HUDEP-2 (cell line): Measurements from ENCODE around the gene TCHP.
"Not testable (repeated sequence)": the region's sequence is repeated elsewhere in the genome, so short reads cannot be mapped to it uniquely, and the experiment has no call there.

ENCODE experiments used
- DNase-seq, 76 experiments: peaks; one replicate each; lab custom pipeline; 2025; ENCODE audit not compliant: unreplicated experiment in 76 of 76; lab: John Stamatoyannopoulos, UW

The TCHP gene

GRCh38 chr12:109905301-109905700 is 5.2 kb downstream of the TCHP start:
- no peak for DNase-seq

GRCh38 chr12:109910254-109910968 is 10.3 kb downstream of the TCHP start:
- DNase-seq, result no peak

DNA sequence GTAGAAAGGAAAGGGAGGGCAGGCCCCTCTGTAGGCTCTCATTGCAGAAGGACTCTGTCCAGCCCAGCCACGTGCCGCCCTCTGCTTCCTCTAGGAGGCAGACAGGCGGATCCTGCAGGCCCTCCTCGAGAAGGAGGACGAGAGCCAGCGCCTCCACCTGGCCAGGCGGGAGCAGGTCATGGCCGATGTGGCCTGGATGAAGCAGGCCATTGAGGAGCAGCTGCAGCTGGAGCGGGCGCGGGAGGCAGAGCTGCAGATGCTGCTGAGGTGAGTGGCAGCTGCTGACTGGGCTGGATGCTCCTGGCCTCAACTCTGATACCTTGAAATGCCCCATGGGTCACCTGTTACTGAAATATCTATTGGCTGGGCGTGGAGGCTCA is 10.9 kb downstream of the TCHP start:
- peak in 52 of 76 experiments; percentile 3 to 69 (median 29) for DNase-seq

DNA sequence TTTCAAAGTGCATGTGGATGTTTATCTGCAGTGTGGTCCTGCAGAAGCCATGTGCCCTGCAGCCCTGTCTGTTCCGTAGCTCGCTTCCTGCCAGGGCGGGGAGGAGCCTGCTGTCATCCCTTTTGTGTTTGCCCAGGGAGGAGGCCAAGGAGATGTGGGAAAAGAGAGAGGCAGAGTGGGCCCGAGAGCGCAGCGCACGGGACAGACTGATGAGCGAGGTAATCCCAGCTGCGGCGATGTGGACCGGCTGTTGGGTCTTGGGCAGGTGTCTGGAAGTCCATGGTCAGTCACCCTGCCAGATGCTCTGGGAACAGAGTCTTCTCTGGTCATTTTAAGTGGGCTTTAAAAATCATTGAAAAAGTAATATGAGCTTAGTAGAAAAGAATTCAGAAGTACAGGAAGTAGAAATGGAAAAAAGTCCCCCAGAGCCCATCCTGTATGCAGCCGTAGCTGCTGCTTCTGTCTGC is 12.8 kb downstream of the TCHP start:
- DNase-seq, result no peak

GRCh38 chr12:109914461-109914860 is 14.4 kb downstream of the TCHP start:
- no peak for DNase-seq

- no peak for DNase-seq
Measured at GRCh38 chr12:109915171-109916040, 15.3 kb downstream of the TCHP start.

- DNase-seq, result no peak
Measured at GRCh38 chr12:109916045-109916444, 16.0 kb downstream of the TCHP start.

GRCh38 chr12:109919456-109919855 is 19.4 kb downstream of the TCHP start:
- DNase-seq, result no peak

- no peak for DNase-seq
Measured at GRCh38 chr12:109920261-109920780, 20.2 kb downstream of the TCHP start.

DNA sequence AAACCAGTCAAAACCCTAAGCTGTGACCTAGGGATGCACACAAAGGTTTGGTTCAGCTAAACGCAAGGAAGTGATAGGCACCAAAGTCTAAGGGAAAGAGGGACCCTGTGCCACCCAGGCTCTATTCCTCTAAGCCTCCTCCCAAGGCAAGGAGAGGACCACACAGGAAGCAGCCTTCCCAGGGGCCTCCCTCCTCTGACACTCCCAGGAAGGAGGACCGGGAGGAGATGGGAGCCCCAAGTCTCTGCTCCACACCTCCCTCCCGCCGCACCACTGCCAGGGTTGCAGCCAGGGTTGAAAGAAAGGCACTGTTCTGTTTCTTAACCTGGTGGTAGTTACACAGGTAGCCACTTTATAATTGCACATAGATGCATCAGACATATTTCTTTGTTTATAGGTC is 21.9 kb downstream of the TCHP start:
- DNase-seq, result no peak

DNA sequence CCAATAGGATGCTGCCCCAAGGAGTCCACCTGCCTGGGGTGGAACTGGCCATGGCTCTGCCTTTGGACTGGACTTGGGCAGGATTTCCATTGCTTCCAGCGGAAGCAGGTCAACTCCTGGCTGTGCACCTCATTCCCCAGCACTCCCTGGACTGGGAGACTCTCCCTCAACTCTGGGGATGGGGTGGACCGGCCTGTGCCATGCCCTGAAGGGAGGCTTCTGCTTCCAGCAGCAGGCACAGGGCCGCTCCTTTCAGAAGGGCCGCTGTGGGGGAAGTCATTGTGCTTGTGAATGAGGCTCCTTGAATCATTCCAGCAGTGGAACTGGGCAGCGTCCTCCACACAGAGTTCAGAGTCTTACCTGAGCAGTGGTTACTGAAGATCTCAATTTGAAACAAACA is 23.0 kb downstream of the TCHP start:
- DNase-seq, result no peak

- no peak for DNase-seq
Measured at GRCh38 chr12:109923481-109924245, 23.6 kb downstream of the TCHP start.

GRCh38 chr12:109925185-109925840 is 25.2 kb downstream of the TCHP start:
- DNase-seq, result no peak

GRCh38 chr12:109926016-109926415 is 25.9 kb downstream of the TCHP start:
- no peak for DNase-seq

- no peak for DNase-seq
Measured at GRCh38 chr12:109926488-109927210, 26.6 kb downstream of the TCHP start.

- peak in 37 of 76 experiments; percentile 2 to 55 (median 21) for DNase-seq
Measured at GRCh38 chr12:109927622-109928021, 27.5 kb downstream of the TCHP start.

DNA sequence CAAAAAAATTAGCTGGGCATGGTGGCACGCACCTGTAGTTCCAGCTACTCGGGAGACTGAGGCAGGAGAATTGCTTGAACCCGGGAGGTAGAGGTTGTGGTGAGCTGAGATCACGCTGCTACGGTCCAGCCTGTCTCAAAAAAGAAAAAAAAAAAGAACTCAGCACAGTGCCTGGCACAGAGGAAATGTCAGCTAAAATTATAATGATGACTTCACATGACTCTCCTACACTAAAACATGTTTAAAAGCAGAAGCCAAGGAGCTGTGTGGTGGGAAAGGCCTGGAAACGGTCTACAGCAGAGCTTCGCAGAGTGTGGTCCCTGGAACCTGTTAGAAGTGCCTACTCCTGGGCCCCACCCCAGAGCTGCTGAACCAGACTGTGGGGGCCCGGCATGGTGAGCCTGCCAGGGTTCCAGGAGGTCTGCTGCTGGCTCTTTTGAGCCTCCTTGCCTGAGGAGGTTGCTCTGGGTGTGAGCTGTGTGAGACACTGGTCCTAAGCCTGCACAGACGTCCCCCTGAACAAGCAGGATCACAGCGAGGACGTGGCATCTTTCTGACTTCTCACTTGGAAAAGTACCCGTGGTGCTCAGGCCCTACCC is 28.1 kb downstream of the TCHP start:
- DNase-seq, result no peak

GRCh38 chr12:109929326-109929725 is 29.3 kb downstream of the TCHP start:
- DNase-seq, result not testable (repeated sequence)

DNA sequence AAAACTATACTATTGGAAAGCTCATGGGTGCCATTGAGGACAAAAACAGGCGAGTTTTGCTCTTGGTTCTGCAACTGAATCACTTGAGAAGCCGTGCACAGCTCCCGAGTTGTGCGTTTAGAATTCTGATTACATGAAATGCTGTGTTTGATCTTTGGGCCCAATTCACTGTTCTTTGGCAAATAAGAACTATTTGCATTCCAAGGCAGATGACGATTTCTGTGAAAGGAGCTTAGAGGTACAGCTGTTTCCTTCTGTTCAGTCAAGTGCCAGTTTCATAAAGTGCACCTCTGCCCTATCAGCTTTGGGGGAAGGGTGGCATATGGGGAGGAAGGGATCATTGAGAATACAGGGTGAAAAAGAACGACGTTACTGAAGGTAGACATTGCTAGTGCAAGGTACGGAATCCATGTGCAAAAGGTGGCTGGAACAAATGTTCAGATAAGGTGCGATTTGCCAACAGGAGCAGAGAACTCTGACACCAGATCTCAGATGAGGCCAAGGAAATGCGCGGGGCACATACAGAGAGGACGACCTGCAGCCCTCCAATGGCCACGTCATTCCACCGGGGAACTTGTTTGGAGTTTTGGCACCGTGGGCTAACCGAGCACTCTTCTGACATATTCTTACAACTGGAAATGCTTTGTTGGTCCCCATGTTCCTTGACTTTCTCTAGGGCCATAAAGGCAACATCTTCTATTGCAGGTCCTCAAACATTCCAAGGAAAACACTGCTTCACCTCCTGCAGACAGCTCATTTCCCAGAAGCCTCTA is 30.1 kb downstream of the TCHP start:
- no peak for DNase-seq
